Parathyroid adenoma (tissue), 2 donors: ENCODE data around the gene TSPAN14.

Source experiments
- H2AFZ ChIP-seq: fragments of 300-600 bp; sonication (generic); one replicate; pipeline ENCODE4 v1.7.0; 2017; ENCODE audit warnings: antibody characterized with exemption, mild to moderate bottlenecking
- H3K27ac ChIP-seq: fragments of 300-600 bp; sonication (generic); one replicate; pipeline ENCODE4 v1.7.0; 2017
- H3K27me3 ChIP-seq: fragments of 300-600 bp; sonication (generic); one replicate; pipeline ENCODE4 v1.7.0; 2017; ENCODE audit warnings: low read length; ENCODE audit not compliant: control insufficient read depth, insufficient read depth
- H3K36me3 ChIP-seq: fragments of 300-600 bp; sonication (generic); one replicate; pipeline ENCODE4 v1.7.0; 2017; ENCODE audit warnings: low read length; ENCODE audit not compliant: control insufficient read depth, insufficient read depth
- H3K4me1 ChIP-seq: fragments of 300-600 bp; sonication (generic); one replicate; pipeline ENCODE4 v1.7.0; 2017; ENCODE audit warnings: control low read depth
- H3K4me2 ChIP-seq: fragments of 300-600 bp; sonication (generic); one replicate; pipeline ENCODE4 v1.7.0; 2017; ENCODE audit warnings: low read length
- H3K4me3 ChIP-seq: fragments of 300-600 bp; sonication (generic); one replicate; pipeline ENCODE4 v1.7.0; 2017; ENCODE audit warnings: low read depth, low read length
- H3K79me2 ChIP-seq: fragments of 300-600 bp; sonication (generic); one replicate; pipeline ENCODE4 v1.7.0; 2017; ENCODE audit warnings: control low read depth
- H3K9ac ChIP-seq: fragments of 300-600 bp; sonication (generic); one replicate; pipeline ENCODE4 v1.7.0; 2017; ENCODE audit warnings: mild to moderate bottlenecking
- H3K9me3 ChIP-seq: fragments of 300-600 bp; sonication (generic); one replicate; pipeline ENCODE4 v1.7.0; 2017; ENCODE audit warnings: low read length; ENCODE audit not compliant: control insufficient read depth
- CTCF ChIP-seq: fragments of 300-600 bp; sonication (generic); IDR thresholded peaks from one replicate; pipeline ENCODE4 v1.7.0; 2017; ENCODE audit warnings: antibody characterized with exemption, mild to moderate bottlenecking
- donor health status: primary hyperparathyroidism.

The TSPAN14 gene

GRCh38 chr10:80486785-80487420 lies 32.8 kb downstream of the TSPAN14 start:
- Histone ChIP-seq H3K27me3 (no peaks in the 10 kb centered on the region), H3K9me3 (no peaks in the 10 kb centered on the region), H3K4me1 (peaks cover 18% of the 10 kb centered on the region), H2AFZ (no peak overlapping the region), H3K4me2 (no peak overlapping the region), H3K4me3 (no peak overlapping the region), H3K27ac (no peak overlapping the region), H3K36me3 (no peaks in the 10 kb centered on the region), H3K79me2 (peaks cover 88% of the 10 kb centered on the region), H3K9ac (no peak overlapping the region)
- no peak for TF ChIP-seq CTCF

GRCh38 chr10:80487421-80487785 lies 33.3 kb downstream of the TSPAN14 start:
- TF ChIP-seq CTCF = no peak
- Histone ChIP-seq H3K9ac (no peak overlapping the region), H3K27me3 (no peaks in the 10 kb centered on the region), H3K9me3 (no peaks in the 10 kb centered on the region), H3K36me3 (no peaks in the 10 kb centered on the region), H3K4me1 (peaks cover 18% of the 10 kb centered on the region), H3K4me2 (no peak overlapping the region), H3K4me3 (no peak overlapping the region), H3K27ac (no peak overlapping the region), H3K79me2 (peaks cover 86% of the 10 kb centered on the region), H2AFZ (no peak overlapping the region)

GRCh38 chr10:80487791-80488538 lies 33.9 kb downstream of the TSPAN14 start:
- peaks cover 84% of the 10 kb centered on the region for H3K79me2 ChIP-seq
- no peak overlapping the region for H3K27ac ChIP-seq
- no peak overlapping the region for H3K9ac ChIP-seq
- no peak overlapping the region for H2AFZ ChIP-seq
- TF ChIP-seq CTCF = no peak
- peaks cover 18% of the 10 kb centered on the region for H3K4me1 ChIP-seq
- no peak overlapping the region for H3K4me2 ChIP-seq
- no peaks in the 10 kb centered on the region for H3K27me3 ChIP-seq
- H3K9me3 ChIP-seq = no peaks in the 10 kb centered on the region
- H3K36me3 ChIP-seq = no peaks in the 10 kb centered on the region
- H3K4me3 ChIP-seq = no peak overlapping the region

DNA sequence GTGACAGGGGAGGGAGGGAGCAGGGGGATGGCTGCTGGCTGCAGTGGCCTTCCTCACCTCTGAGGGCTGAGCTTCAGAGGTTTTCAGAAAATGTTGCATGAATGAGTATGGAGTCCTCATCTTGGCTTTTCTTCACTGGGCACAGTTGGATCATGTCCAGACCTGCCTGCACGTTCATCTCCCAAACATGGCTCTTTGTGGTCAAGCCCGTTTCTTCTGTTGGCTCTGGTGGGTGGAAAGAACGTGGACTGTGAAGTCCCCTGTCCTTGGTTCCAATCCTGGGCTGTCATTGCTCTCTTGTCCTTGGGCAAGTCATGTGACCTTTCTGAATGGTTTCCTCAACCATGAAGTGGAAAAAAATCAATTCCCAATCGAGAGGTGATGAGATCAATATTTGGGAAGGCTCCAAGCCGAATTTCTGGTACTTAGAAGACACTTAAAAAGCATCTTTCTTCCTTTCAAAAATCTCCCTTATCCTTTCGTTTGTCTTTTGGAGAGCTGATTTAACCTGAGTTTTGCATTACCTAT lies 34.5 kb downstream of the TSPAN14 start:
- Histone ChIP-seq H3K9ac (no peak overlapping the region), H2AFZ (no peak overlapping the region), H3K4me2 (no peak overlapping the region), H3K4me1 (peaks cover 22% of the 10 kb centered on the region), H3K36me3 (no peaks in the 10 kb centered on the region), H3K4me3 (no peak overlapping the region), H3K9me3 (no peaks in the 10 kb centered on the region), H3K79me2 (peaks cover 78% of the 10 kb centered on the region), H3K27ac (no peak overlapping the region), H3K27me3 (no peaks in the 10 kb centered on the region)
- no peak for TF ChIP-seq CTCF
